HL-60 (cell line): ENCODE data around the gene USP36.
"Not testable (repeated sequence)": the region's sequence is repeated elsewhere in the genome, so short reads cannot be mapped to it uniquely, and the experiment has no call there.

Experiments
- GABPA ChIP-seq: IDR thresholded peaks from 2 replicates; pipeline ENCODE4 v1.6.1; 2012; ENCODE audit warnings: low read depth
- TF ChIP-seq, protein P1 (sequence below): IDR thresholded peaks from one replicate; pipeline ENCODE4 v1.5.1; 2011; ENCODE audit warnings: low read length, control low read depth, inconsistent platforms; ENCODE audit not compliant: insufficient read depth
- TF ChIP-seq, protein P2 (sequence below): IDR thresholded peaks from 2 replicates; pipeline ENCODE4 v1.6.1; 2012; ENCODE audit warnings: low read depth; ENCODE audit not compliant: insufficient replicate concordance

DNA sequence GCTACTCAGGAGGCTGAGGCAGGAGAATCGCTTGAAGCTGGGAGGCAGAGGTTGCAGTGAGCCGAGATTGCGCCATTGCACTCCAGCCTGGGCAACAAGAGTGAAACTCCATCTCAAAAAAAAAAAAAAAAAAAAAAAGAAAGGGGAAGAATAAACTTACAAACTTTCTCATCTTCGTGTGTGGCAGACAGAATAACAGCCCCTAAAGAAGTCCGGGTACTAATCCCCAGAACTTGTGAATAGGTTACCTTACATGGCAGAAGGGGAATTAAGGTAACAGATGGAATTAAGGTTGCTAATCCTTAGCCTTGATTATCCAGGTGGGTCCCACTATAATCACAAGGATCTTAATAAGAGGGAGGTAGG, 61.3 kb downstream of the USP36 start:
- TF ChIP-seq, protein P1, sequence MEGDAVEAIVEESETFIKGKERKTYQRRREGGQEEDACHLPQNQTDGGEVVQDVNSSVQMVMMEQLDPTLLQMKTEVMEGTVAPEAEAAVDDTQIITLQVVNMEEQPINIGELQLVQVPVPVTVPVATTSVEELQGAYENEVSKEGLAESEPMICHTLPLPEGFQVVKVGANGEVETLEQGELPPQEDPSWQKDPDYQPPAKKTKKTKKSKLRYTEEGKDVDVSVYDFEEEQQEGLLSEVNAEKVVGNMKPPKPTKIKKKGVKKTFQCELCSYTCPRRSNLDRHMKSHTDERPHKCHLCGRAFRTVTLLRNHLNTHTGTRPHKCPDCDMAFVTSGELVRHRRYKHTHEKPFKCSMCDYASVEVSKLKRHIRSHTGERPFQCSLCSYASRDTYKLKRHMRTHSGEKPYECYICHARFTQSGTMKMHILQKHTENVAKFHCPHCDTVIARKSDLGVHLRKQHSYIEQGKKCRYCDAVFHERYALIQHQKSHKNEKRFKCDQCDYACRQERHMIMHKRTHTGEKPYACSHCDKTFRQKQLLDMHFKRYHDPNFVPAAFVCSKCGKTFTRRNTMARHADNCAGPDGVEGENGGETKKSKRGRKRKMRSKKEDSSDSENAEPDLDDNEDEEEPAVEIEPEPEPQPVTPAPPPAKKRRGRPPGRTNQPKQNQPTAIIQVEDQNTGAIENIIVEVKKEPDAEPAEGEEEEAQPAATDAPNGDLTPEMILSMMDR, result not testable (repeated sequence)
- TF ChIP-seq, protein P2, sequence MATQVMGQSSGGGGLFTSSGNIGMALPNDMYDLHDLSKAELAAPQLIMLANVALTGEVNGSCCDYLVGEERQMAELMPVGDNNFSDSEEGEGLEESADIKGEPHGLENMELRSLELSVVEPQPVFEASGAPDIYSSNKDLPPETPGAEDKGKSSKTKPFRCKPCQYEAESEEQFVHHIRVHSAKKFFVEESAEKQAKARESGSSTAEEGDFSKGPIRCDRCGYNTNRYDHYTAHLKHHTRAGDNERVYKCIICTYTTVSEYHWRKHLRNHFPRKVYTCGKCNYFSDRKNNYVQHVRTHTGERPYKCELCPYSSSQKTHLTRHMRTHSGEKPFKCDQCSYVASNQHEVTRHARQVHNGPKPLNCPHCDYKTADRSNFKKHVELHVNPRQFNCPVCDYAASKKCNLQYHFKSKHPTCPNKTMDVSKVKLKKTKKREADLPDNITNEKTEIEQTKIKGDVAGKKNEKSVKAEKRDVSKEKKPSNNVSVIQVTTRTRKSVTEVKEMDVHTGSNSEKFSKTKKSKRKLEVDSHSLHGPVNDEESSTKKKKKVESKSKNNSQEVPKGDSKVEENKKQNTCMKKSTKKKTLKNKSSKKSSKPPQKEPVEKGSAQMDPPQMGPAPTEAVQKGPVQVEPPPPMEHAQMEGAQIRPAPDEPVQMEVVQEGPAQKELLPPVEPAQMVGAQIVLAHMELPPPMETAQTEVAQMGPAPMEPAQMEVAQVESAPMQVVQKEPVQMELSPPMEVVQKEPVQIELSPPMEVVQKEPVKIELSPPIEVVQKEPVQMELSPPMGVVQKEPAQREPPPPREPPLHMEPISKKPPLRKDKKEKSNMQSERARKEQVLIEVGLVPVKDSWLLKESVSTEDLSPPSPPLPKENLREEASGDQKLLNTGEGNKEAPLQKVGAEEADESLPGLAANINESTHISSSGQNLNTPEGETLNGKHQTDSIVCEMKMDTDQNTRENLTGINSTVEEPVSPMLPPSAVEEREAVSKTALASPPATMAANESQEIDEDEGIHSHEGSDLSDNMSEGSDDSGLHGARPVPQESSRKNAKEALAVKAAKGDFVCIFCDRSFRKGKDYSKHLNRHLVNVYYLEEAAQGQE, result not testable (repeated sequence)
- not testable (repeated sequence) for TF ChIP-seq GABPA
